GM21528 (cell line): ENCODE results near the gene SRC.

Experiments used
- ATAC-seq: cut with Tn5 transposase; IDR thresholded peaks from one replicate; pipeline ENCODE4 v1.9.1; 2021; ENCODE audit warnings: mild to moderate bottlenecking, moderate library complexity; ENCODE audit not compliant: unreplicated experiment, low FRiP score

The SRC gene

DNA sequence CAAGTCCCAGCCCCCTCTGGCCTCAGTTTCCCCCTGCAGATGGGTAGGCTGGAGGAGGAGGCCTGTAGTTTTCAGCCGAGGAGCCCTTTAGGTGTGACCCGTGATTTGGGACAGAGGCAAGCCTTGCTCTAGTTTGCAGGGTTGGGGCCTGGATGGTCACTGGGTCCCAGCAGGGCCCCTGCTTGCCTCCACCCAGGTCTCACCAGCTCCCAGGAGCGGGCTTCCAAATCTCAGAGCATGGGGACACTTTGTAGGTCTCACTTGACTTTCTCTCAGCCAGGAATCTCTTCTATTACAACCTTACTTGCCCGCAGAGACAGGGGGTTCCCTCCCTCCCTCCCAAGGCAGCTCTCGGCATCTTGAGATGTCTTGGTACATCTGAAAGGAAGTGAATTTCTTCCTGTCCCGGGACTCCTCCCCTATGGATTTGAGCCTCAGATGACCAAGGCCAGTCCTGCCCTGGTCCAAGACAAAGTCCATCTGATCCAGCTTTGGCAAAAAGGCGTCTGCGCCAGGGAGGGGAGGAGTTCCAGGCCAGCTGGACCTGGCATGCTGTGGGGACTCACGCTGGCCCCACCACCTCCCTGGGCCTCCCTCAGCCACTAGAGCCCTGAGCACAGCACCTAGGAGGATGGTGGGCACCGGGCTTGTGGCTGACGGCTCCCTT lies 47.4 kb downstream of the SRC start:
- ATAC-seq, result no peak

DNA sequence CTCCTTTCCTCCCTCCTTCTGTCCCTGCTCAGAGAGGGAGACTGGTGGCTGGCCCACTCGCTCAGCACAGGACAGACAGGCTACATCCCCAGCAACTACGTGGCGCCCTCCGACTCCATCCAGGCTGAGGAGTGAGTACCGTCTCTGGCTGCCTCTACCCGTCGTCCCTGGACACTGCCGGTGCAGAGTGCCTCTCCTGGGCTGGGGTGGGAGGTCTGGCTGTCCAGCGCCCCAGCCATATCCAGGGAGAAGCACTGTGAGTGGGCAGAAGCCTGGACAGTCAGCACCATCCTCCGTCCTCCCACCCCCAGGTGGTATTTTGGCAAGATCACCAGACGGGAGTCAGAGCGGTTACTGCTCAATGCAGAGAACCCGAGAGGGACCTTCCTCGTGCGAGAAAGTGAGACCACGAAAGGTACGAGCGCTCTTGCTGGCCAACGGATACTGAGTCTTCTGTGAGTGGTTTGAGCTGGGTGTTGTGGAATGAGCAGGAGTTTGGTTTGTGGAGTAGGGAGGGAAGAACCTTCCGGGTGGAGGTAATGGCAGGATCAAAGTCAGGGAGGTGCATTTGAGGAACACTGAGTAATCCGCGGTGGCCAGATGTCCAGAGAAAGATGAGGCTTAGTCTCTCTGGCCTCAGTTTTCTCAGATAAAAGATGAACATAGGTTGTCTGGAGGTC lies 48.1 kb downstream of the SRC start:
- no peak for ATAC-seq

DNA sequence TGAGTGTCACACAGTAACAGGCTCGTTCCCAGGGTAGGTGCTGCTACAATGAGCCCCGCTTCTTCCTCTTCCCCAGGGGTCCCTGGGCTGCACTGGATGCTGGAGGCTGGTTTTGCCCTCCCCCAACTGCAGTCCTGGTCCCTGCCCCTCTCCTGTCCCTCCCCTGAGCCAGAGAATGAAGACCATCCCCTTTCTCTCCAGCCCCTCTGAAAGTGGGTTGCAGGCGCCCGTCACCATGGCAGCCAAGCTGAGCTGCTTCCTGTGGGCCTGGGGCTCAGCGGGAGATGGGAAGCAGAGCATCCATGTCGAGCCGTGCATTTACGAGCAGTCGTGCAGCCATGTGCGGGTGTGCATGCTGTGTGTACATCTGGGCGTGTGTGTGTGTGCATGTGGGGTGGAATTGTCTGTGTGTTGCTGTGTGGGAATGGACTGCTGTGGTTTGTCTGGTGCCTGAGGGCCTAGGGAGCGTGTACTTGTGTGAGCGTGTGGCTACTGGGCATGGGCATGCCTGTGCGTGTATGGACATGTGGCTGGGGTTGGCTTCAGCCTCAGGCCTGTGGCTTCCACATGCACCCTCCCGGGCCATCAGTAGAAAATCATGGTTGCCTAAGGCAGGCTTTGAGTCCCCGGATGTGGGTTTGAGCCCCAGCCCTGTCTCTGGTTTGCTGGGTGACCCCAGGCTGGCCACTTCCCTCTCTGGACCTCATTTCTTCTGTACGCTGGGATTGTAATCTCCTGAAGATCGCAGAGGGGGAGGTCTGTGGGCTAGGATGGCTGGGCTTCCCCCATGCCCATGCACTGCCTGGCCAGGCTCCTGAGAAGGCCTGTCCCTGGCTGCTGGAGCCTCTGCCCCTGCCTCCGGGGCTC lies 48.8 kb downstream of the SRC start:
- ATAC-seq, result no peak

DNA sequence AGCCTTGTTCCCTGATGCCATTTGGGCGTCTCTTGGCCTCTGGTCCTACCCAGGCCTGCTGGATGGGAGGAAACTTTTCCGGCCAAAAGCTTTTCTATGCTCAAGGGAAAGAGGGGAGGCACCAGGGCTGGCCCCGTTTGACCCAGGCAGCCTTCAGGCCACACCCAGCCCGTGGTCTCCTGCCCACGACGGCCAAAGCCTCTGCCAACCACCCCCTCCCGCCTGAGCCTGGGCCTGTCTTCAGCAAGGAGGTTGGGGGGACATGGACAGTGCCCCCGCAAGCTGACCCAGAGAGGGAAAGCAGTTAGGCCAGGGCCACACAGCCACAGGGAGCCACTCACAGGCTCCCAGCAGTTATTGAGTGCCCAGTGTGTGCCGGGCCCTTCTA lies 49.5 kb downstream of the SRC start:
- no peak for ATAC-seq

DNA sequence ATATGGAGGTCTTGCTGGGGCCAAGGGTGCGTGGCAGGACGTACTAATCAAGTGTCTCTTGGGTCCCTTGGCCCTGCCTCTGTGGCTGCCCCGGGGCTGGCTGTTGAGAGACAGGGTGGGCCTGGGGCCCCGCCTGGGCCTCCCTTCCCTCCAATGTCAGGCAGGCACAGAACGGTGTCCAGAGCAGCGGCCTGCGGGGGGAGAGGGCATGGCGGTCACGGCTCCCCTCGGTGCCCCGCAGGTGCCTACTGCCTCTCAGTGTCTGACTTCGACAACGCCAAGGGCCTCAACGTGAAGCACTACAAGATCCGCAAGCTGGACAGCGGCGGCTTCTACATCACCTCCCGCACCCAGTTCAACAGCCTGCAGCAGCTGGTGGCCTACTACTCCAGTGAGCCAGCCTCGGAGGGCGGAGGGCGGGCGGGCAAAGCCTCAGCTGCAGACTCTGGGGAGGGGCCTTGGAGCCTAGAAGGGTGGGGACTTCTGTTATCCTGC lies 50.0 kb downstream of the SRC start:
- ATAC-seq, result no peak

DNA sequence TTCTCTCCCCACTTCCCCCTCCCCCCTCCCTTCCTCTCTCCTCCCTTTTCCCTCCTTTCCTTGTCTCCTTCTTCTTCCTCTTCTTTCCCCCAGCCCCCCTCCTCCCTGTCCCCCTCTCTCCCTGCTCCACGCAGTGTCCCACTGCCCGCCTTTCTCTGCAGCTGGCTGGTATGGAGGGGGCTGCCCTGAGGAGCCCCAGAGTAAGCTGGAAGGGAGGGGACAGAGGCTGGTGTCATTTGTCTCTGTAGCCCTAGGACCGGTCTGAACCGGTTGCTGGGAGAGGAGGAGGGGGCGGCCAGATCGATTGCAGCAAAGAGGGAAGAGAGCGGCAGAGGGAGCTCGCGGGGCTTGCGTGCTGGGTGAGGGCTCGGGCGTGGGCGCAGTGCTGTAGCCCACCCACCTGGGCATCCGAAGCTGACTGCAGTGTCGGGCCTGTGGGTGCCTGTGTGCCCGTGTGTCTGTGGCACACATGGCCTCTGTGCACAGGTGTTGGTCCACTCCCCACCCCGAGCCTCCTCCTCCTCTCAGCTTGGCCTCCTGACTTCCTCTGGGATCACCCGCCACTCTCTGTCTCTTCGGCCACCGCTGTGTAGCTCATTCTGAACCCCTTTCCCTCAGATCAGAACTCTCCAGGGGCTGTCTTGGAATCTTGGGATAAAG lies 50.6 kb downstream of the SRC start:
- ATAC-seq, result no peak

DNA sequence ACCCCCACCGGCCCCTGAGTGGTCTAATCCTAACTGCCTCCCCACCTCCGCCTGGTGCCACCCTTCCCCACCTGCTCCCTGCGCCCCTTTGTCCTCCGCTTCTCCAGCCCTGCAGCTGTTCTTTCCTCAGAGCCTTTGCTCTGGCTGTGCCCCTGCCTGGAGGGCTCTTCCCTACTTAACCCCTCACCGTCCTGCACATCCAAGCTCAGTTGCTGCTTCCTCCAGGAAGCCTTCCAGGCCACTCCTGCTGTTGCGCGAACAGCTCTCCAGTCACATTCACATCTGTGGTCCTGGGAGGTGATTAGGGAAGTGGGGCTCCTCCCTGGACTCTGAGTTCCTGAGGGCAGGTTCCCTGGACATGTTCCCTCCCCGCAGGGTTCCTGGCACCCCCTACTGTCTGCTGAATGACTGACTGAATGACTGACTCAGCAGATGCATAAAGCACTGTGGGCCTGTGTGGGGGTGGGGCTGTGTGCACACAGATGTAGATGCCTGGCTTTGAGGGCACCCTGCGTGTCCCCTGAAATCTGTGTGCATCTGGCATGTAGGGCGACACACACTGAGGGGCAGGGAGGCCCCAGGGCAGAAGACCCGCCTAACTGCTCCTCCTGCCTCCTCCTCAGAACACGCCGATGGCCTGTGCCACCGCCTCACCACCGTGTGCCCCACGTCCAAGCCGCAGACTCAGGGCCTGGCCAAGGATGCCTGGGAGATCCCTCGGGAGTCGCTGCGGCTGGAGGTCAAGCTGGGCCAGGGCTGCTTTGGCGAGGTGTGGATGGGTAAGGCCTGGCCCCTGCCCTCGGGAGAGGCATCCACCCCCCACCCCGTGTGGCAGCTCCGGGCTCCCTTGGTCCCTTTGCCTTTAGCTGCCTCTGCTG lies 51.4 kb downstream of the SRC start:
- no peak for ATAC-seq

DNA sequence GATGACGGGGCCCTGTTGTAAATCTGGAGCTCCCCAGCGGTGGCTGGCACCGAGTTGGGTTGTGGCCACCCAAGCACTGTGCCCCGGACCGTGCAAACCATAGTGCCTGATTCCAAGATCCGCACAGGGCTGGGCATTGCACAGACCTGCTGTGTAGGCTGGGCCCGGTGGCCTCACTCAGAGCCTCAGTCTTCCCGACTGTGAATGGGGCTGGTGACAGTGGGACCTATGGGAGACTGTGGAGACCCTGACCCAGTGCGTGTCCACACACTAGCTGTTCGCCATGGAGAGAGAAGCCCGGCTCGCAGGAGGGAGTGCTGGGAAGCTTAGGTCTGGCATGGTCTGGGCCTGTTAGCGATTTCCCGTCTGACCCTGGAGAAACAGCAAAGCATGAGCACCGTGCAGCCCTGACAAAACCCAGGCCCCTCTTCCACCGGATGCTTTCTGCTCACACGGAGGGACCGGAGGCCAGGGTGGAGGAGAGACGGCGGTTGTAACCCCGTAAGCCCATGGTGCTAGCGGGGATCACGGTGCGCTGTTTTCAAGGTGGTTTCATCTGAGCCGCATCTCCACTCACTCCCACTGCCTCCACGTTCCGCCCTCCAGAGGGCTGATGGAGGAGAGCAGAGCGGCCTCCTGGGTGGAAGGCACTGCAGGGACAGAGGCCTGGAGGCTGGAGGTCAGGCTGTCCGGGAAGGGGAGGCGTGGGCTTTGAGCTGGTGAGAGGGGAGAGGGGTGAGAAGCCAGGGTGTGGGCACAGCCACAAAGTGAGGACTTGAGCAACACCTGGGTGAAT lies 52.2 kb downstream of the SRC start:
- no peak for ATAC-seq

DNA sequence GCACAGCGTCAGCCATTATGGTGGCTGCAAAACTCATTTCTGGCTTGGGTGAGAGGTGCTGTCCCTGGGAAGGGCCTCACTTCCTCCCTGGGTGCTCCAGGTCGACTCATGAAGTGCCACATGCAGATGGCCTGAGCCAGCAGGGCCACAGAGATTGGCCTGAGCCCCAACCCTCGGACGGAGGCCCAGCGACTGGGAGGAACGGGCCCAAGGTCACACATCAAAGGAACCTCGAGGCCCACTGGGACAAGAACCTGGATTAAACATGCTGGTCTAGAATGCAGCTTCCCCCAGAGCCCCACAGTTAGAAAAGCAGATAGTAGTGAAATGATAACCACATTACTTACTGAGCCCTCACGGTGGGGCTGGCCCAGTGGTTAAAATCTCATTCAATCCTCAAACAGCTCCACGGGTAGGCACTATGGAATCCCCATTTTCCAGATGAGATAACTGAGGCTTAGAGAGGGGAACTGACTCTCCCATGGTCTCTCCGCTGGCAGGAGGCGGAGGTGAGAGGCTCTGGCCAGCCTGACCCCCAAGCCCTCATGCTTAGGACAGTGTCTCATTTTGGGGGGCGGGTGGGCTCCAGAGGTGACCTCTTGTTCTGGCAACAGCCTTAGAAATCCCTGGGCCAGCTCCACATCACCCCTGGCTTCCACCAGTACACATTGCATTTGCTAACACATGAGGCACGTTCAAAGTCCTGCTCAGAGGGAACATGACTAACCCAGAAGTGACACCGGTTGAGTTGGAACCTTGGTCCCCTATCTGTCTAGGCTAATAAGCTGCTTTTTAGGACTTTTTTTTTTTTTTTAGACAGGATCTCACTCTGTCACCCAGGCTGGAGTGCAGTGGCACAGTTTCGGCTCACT lies 53.0 kb downstream of the SRC start:
- ATAC-seq, result no peak

DNA sequence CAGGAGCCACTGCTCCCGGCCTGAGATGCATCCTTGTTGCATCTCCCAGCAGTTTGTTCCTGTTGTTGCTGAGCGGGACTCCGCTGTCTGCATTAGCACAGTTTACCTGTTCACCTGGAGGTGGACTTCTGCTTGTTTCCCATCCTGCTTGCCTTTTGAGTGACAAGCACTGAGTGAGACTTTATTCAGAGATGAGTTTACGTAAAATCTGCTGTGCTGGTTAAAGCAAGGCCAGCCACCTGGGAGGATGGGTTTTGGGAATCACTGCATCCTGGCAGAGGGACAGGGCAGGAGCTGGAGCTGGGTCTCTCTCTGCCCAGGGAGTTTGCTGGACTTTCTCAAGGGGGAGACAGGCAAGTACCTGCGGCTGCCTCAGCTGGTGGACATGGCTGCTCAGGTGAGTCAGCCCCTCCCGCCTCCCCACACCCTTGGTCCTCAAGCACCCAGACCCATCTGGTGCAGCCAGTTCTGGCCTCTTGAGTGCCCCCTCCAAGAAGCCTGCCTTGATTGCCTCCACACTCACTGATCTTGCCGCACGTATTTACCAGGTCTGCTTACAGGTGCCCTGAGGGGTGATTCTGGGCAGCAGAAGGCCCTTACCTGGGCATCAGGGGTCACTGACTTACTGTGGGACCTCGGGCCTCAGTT lies 55.5 kb downstream of the SRC start:
- no peak for ATAC-seq

DNA sequence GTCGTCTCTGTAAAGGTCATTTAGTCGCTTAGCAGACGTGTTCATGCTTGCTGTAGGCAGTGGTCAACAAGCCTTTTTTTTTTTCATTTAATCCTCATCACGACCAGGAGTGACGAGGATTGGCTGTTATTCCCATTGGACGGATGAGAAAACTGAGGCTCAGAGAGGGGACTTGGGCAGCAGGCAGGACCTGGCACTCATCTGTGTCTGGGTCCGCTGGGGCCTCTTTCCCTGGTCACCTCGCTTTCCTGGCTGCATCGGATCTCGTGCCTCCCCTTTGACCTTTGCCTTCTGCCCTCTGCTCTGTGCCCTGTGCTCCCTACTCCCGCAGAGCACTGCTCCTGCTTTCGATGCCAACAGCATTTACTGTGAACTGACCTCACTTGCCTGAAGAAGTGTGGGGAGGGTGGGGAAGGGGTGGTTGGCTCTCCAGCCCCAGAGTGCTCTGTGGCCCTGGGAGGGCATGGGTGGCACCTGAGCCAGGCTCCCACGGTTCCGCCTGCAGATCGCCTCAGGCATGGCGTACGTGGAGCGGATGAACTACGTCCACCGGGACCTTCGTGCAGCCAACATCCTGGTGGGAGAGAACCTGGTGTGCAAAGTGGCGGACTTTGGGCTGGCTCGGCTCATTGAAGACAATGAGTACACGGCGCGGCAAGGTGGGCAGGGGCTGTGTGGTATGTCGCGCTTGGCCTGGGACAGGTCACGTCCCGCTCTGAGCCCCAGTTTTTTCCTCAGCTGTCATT lies 56.2 kb downstream of the SRC start:
- ATAC-seq, result no peak

DNA sequence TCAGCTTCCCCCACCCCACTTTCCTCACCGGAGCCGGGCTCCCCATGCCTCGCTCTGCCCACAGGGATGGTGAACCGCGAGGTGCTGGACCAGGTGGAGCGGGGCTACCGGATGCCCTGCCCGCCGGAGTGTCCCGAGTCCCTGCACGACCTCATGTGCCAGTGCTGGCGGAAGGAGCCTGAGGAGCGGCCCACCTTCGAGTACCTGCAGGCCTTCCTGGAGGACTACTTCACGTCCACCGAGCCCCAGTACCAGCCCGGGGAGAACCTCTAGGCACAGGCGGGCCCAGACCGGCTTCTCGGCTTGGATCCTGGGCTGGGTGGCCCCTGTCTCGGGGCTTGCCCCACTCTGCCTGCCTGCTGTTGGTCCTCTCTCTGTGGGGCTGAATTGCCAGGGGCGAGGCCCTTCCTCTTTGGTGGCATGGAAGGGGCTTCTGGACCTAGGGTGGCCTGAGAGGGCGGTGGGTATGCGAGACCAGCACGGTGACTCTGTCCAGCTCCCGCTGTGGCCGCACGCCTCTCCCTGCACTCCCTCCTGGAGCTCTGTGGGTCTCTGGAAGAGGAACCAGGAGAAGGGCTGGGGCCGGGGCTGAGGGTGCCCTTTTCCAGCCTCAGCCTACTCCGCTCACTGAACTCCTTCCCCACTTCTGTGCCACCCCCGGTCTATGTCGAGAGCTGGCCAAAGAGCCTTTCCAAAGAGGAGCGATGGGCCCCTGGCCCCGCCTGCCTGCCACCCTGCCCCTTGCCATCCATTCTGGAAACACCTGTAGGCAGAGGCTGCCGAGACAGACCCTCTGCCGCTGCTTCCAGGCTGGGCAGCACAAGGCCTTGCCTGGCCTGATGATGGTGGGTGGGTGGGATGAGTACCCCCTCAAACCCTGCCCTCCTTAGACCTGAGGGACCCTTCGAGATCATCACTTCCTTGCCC lies 57.4 kb downstream of the SRC start:
- ATAC-seq, result no peak

DNA sequence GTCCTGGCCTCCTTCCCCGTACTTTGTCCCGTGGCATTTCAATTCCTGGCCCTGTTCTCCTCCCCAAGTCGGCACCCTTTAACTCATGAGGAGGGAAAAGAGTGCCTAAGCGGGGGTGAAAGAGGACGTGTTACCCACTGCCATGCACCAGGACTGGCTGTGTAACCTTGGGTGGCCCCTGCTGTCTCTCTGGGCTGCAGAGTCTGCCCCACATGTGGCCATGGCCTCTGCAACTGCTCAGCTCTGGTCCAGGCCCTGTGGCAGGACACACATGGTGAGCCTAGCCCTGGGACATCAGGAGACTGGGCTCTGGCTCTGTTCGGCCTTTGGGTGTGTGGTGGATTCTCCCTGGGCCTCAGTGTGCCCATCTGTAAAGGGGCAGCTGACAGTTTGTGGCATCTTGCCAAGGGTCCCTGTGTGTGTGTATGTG lies 58.5 kb downstream of the SRC start:
- ATAC-seq, result no peak

DNA sequence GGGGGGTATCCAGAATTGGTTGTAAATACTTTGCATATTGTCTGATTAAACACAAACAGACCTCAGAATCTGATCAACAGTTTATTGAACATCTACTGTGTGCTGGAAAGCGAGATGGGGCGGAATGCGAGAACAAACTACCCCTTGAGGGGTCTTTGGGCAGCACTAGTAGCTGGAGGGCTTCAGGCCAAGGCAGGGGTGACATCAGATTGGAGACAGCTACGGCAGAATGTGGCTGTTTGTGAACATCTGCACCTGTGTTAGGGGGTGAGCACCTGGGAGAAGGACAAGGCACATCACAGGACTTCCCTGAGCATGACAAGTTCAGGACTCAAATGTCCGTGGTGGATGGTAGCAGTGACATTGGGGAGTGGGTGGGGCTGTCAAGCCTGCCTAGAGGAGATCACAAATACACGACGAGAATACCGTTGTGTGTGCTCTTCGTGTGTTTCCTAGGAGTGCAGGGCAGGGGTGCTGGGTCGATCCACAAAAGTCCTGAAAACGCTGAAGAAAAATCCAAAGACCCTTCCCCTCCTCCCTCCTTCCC lies 59.5 kb downstream of the SRC start:
- no peak for ATAC-seq
